ENCODE data around the gene SERPINB6.

DNA sequence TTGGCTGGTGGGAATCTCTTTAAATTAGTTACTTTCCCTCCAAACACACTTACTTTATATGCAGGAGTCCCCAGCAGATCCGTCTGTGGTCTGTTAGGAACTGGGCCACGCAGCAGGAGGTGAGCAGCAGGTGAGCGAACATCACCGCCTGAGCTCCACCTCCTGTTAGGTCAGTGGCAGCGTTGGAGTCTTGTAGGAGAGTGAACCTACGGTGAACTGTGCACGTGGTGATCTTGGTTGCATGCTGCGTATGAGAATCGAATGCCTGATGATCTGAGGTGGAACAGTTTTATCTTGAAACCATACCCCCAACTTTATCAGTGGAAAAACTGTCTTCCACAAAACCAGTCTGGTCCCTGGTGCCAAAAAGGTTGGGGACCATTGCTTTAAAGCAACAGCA lies 5.0 kb downstream of the SERPINB6 start:
- TF ChIP-seq, protein P1, sequence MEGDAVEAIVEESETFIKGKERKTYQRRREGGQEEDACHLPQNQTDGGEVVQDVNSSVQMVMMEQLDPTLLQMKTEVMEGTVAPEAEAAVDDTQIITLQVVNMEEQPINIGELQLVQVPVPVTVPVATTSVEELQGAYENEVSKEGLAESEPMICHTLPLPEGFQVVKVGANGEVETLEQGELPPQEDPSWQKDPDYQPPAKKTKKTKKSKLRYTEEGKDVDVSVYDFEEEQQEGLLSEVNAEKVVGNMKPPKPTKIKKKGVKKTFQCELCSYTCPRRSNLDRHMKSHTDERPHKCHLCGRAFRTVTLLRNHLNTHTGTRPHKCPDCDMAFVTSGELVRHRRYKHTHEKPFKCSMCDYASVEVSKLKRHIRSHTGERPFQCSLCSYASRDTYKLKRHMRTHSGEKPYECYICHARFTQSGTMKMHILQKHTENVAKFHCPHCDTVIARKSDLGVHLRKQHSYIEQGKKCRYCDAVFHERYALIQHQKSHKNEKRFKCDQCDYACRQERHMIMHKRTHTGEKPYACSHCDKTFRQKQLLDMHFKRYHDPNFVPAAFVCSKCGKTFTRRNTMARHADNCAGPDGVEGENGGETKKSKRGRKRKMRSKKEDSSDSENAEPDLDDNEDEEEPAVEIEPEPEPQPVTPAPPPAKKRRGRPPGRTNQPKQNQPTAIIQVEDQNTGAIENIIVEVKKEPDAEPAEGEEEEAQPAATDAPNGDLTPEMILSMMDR (conservative IDR thresholded peaks at IDR 0.05), result no peak
- no peak for TF ChIP-seq ZFX (IDR thresholded peaks at IDR 0.05)
